Measurements from ENCODE around the gene CDH4.

GRCh38 chr20:61889659-61890058 is 637.6 kb downstream of the CDH4 start:
- TF ChIP-seq CTCF (IDR thresholded peaks at IDR 0.05 in 8 of 11, conservative IDR thresholded peaks at IDR 0.05 in 3 of 11) (no peak), POLR2A (IDR thresholded peaks at IDR 0.05) (no peak)
